ENCODE results near the gene PCDHB6.
"Not testable (repeated sequence)": the region's sequence is repeated elsewhere in the genome, so short reads cannot be mapped to it uniquely, and the experiment has no call there.

The PCDHB6 gene

DNA sequence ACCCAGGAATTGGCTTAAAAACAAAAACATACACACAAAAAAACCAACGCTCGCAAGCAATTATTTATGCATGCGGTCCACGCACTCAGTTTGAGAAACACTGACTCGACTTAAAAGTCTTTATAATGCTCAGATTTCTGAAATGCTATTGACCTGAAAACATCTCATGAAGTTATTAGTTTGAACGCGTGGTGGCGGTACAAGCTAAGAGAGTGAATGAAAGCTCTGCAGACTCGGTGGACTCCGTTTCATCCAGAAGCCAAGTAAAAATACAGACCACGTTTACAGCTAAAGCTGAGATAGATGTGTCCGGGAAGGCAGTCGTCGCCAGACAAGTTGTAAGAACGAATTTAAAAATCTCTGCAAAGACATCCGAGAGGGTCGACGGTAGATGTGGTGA, at the start of gene PCDHB6:
PCDHB6 (plus strand) TSS at position 246 of the 400 bp plus-strand sequence. CDS start 201 bp downstream, outside the sequence.
- no peak for DNase-seq

DNA sequence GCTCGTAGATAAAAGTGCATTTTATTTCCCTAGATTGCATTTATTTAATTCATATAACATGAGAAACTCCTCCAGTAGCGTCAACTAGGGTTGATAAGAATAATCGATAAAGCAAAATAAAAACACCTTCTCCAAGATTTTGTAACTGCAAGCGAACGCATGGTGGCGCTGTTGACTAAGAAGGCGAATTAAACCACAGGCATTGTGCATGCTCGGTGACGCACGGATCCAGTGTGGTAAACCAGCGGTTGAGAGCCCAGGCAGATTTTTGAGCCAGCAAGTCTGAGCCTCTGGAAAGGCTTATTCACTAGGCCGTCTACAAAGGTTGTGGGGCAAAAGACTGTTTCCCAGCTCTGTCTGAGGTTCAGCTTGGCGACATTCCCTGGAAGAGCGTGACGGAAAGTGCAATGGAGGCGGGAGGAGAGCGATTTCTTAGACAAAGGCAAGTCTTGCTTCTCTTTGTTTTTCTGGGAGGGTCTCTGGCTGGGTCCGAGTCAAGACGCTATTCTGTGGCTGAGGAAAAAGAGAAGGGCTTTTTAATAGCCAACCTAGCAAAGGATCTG, 49.5 kb upstream of the PCDHB6 start, which contains the start of gene PCDHB3:
PCDHB3 (plus strand) TSS at position 231 of the 563 bp plus-strand sequence; CDS start at position 408, 177 bp downstream.
- DNase-seq = no peak

DNA sequence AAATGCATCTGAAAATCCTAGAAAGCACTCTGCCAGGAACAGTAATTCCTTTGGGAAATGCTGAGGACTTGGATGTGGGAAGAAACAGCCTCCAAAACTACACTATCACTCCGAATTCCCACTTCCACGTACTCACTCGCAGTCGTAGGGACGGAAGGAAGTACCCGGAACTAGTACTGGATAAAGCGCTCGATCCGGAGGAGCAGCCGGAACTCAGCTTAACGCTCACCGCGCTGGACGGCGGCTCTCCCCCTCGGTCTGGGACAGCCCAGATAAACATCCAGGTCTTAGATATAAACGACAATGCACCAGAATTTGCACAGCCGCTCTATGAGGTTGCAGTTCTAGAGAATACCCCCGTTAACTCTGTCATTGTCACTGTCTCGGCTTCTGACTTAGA, 48.8 kb upstream of the PCDHB6 start:
- no peak for DNase-seq

DNA sequence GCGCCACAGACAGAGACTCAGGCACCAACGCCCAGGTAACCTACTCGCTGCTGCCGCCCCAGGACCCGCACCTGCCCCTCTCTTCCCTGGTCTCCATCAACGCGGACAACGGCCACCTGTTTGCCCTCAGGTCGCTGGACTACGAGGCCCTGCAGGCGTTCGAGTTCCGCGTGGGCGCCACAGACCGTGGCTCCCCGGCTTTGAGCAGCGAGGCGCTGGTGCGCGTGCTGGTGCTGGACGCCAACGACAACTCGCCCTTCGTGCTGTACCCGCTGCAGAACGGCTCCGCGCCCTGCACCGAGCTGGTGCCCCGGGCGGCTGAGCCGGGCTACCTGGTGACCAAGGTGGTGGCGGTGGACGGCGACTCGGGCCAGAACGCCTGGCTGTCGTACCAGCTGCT, 47.8 kb upstream of the PCDHB6 start:
- not testable (repeated sequence) for DNase-seq

DNA sequence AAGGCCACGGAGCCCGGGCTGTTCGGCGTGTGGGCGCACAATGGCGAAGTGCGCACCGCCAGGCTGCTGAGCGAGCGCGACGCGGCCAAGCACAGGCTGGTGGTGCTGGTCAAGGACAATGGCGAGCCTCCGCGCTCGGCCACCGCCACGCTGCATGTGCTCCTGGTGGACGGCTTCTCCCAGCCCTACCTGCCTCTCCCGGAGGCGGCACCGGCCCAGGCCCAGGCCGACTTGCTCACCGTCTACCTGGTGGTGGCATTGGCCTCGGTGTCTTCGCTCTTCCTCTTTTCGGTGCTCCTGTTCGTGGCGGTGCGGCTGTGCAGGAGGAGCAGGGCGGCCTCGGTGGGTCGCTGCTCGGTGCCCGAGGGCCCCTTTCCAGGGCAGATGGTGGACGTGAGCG, 47.4 kb upstream of the PCDHB6 start:
- DNase-seq = not testable (repeated sequence)

DNA sequence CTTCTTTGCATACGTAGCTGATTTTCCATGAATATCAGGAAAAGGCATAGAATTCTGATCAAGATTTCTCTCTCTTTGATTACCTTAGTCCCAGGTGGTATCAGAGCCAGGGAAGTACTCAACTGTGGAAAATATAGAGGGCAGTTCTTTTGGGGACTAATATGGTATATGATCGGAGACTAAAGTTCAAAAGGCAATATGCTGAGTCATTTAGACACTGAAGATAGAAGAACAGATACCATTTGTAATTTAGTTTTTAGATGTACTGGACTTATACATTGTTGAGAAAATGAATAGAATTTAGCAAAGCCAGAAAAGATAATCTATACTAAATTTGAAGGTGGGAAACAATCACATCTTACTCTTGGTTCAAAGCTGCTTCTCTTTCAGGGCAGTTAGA, 44.5 kb upstream of the PCDHB6 start:
- no peak for DNase-seq

DNA sequence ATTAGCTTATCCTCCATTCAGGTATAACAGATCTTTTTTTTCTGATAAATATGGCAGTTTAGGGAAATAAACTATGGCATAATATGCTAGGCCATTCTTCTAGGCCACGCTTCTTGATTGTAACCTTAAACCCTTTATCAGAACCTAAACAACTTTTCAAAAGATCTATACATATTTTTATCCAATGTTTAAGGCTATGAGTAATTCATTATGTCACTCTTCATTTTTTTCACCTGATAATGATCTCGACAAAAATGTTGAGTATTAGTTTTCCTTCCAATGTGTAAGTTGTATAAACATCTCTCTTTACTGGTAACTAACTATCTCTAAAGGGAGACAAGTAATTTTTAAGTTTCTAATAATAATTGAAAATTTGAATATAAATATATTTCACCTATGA, 30.6 kb upstream of the PCDHB6 start:
- DNase-seq = no peak

DNA sequence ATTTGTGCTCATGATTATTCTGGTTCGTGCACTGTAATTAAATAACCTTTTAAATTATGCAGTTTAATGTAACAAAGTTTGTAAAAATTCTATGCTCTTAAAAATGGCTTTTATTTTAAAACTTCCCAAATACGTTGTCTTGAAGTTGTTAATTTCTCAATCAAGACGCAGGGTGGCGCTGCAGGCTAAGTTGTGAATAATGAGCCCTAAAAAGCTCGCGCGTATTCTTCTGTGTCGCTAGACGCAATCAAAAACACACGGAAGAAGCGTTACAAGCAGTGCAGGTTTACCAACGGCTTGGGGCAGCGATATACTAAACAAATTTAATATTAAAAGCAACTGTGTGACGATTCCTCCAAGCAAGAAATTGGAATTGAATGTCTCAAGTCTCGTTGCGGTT, 28.3 kb upstream of the PCDHB6 start, which contains the start of gene PCDHB4:
PCDHB4 (plus strand) TSS at position 256 of the 400 bp plus-strand sequence. CDS start 181 bp downstream, outside the sequence.
- no peak for DNase-seq

DNA sequence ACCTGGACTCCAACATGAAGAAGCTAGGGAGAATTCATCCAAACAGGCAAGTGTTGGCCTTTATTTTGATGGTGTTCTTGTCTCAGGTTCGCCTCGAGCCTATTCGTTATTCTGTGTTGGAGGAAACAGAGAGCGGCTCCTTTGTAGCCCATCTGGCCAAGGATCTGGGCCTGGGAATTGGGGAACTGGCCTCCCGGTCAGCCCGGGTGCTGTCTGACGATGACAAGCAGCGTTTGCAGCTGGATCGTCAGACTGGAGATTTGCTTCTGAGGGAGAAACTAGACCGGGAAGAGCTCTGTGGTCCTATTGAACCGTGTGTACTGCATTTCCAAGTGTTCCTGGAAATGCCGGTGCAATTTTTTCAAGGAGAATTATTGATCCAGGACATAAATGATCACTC, 27.9 kb upstream of the PCDHB6 start:
- no peak for DNase-seq

DNA sequence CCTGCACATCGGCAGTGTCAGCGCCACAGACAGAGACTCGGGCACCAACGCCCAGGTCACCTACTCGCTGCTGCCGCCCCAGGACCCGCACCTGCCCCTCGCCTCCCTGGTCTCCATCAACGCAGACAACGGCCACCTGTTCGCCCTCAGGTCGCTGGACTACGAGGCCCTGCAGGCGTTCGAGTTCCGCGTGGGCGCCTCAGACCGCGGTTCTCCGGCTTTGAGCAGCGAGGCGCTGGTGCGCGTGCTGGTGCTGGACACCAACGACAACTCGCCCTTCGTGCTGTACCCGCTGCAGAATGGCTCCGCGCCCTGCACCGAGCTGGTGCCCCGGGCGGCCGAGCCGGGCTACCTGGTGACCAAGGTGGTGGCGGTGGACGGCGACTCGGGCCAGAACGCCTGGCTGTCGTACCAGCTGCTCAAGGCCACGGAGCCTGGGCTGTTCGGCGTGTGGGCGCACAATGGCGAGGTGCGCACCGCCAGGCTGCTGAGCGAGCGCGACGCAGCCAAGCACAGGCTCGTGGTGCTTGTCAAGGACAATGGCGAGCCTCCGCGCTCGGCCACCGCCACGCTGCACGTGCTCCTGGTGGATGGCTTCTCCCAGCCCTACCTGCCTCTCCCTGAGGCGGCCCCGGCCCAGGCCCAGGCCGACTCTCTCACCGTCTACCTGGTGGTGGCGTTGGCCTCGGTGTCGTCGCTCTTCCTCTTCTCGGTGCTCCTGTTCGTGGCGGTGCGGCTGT, 26.3 kb upstream of the PCDHB6 start:
- DNase-seq = not testable (repeated sequence)

DNA sequence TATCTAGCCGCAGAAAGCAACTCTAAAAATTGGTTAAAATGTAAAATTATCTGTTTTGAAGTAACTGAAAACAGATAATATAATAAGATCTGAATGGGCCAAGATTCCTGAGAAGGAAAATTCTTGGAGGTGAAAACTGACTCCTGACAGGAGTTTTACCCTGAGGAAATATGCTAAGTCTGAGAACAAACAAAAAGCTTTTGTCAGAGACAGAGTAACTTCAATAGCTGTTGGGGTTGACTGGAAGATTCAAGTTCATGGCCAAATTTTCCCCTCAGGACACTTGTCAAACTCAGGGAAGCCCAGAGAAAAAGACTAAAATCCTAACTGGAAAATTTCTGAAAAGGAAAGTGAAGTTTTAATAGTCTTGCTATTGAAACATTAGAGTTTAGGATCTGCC, 22.6 kb upstream of the PCDHB6 start:
- no peak for DNase-seq

DNA sequence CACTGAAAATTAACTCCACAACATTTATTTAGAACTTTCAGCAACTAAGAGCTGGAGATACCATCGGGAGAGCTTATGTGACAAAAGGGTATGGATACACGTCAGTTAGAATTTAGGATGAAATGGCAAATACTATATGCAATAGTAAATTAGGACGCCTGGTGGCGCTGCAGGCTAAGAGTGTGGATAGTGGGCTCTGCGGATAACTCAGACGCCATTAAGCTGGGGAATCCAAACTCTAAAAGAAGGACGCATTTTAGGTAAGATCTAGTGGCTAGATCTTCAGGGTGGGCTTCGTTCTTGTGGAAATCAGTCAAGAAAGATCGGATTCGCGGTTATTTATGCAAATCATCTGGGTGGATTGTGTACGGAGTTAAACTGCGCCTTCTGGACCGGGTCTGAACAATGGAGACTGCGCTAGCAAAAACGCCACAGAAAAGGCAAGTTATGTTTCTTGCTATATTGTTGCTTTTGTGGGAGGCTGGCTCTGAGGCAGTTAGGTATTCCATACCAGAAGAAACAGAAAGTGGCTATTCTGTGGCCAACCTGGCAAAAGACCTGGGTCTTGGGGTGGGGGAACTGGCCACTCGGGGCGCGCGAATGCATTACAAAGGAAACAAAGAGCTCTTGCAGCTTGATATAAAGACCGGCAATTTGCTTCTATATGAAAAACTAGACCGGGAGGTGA, 14.7 kb upstream of the PCDHB6 start, which contains the start of gene PCDHB5:
PCDHB5 (plus strand) TSS at position 177 of the 688 bp plus-strand sequence; CDS start at position 406, 229 bp downstream.
- no peak for DNase-seq

DNA sequence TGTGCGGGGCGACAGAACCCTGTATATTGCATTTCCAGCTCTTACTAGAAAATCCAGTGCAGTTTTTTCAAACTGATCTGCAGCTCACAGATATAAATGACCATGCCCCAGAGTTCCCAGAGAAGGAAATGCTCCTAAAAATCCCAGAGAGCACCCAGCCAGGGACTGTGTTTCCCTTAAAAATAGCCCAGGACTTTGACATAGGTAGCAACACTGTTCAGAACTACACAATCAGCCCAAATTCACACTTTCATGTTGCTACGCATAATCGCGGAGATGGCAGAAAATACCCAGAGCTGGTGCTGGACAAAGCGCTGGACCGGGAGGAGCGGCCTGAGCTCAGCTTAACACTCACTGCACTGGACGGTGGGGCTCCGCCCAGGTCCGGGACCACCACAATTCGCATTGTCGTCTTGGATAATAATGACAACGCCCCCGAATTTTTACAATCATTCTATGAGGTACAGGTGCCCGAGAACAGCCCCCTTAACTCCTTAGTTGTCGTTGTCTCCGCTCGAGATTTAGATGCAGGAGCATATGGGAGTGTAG, 14.1 kb upstream of the PCDHB6 start:
- DNase-seq = no peak

DNA sequence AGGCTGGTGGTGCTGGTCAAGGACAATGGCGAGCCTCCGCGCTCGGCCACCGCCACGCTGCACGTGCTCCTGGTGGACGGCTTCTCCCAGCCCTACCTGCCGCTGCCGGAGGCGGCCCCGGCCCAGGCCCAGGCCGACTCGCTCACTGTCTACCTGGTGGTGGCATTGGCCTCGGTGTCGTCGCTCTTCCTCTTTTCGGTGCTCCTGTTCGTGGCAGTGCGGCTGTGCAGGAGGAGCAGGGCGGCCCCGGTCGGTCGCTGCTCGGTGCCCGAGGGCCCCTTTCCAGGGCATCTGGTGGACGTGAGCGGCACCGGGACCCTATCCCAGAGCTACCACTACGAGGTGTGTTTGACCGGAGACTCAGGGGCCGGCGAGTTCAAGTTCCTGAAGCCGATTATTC, 12.5 kb upstream of the PCDHB6 start:
- not testable (repeated sequence) for DNase-seq

DNA sequence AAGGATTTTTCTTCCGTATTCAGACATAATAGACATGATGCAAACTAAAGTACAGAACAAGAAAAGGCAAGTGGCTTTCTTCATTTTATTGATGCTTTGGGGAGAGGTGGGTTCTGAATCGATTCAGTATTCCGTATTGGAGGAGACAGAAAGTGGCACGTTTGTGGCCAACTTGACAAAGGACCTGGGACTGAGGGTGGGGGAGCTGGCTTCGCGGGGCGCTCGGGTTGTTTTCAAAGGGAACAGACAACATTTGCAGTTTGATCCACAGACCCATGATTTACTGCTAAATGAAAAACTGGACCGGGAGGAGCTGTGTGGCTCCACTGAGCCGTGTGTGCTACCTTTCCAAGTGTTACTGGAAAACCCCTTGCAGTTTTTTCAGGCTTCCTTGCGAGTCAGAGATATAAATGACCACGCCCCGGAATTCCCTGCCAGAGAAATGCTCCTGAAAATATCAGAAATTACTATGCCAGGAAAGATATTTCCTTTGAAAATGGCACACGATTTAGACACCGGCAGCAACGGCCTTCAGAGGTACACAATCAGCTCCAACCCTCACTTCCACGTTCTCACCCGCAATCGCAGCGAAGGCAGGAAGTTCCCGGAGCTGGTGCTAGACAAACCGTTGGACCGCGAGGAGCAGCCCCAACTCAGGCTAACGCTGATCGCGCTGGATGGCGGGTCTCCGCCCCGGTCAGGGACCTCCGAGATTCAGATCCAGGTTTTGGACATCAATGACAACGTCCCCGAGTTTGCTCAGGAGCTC, 551 bp downstream of the PCDHB6 start:
- no peak for DNase-seq

DNA sequence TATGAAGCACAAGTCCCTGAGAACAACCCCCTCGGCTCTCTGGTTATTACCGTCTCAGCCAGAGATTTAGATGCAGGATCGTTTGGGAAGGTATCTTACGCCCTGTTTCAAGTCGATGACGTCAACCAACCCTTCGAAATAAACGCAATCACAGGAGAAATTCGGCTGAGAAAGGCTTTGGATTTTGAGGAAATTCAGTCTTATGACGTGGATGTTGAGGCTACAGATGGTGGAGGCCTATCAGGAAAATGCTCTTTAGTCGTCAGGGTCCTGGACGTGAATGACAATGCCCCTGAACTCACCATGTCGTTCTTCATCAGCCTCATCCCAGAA, 1.1 kb downstream of the PCDHB6 start:
- DNase-seq = no peak

DNA sequence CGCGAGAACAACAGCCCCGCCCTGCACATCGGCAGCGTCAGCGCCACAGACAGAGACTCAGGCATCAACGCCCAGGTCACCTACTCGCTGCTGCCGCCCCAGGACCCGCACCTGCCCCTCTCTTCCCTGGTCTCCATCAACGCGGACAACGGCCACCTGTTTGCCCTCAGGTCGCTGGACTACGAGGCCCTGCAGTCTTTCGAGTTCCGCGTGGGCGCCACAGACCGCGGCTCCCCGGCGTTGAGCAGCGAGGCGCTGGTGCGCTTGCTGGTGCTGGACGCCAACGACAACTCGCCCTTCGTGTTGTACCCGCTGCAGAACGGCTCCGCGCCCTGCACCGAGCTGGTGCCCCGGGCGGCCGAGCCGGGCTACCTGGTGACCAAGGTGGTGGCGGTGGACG, 1.8 kb downstream of the PCDHB6 start:
- DNase-seq = not testable (repeated sequence)

DNA sequence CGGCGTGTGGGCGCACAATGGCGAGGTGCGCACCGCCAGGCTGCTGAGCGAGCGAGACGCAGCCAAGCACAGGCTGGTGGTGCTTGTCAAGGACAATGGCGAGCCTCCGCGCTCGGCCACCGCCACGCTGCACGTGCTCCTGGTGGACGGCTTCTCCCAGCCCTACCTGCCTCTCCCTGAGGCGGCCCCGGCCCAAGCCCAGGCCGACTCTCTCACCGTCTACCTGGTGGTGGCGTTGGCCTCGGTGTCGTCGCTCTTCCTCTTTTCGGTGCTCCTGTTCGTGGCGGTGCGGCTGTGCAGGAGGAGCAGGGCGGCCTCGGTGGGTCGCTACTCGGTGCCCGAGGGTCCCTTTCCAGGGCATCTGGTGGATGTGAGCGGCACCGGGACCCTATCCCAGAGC, 2.2 kb downstream of the PCDHB6 start:
- not testable (repeated sequence) for DNase-seq

DNA sequence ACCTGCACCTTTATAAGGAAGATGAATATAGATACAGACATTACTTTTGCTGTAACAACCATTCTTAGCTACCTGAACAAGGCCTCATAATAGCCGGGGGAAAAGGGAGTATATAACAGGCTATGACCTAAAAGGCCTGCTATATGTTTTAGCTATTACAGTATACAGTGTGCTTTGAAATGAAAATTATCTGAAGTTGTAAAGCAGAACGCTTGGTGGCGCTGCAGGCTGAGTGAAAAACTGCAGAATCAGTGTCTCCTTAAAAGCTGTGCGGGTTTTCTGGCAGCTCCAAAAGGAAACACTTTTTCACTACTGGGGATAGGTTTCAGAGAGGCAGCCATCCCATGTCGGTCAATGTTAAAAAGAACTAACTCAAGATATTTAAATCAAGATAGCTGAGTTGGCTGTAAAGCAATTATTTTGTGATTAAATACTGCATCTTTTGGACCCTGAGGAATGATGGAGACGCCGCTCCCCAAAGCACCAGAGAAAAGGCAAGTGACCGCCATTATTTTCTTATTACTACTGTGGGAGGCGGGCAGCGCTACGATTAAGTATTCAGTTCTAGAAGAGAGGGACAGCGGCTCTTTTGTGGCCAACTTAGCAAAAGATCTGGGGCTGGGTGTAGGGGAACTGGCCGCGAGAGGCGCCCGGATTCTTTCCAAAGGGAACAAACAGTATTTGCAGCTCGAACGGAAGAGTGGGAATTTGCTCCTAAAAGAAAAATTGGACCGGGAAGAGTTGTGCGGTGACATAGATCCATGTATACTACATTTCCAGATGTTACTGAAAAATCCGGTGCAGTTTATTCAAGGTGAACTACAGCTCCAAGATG, 5.9 kb downstream of the PCDHB6 start:
- no peak for DNase-seq

DNA sequence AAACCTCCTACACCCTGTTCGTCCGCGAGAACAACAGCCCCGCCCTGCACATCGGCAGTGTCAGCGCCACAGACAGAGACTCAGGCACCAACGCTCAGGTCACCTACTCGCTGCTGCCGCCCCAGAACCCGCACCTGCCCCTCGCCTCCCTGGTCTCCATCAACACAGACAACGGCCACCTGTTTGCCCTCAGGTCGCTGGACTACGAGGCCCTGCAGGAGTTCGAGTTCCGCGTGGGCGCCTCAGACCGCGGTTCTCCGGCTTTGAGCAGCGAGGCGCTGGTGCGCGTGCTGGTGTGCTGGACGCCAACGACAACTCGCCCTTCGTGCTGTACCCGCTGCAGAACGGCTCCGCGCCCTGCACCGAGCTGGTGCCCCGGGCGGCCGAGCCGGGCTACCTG, 7.5 kb downstream of the PCDHB6 start:
- not testable (repeated sequence) for DNase-seq

DNA sequence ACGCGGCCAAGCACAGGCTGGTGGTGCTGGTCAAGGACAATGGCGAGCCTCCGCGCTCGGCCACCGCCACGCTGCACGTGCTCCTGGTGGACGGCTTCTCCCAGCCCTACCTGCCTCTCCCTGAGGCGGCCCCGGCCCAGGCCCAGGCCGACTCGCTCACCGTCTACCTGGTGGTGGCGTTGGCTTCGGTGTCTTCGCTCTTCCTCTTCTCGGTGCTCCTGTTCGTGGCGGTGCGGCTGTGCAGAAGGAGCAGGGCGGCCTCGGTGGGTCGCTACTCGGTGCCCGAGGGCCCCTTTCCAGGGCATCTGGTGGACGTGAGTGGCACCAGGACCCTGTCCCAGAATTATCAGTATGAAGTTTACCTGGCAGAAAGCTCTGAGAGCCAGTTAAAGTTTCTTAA, 8.0 kb downstream of the PCDHB6 start:
- DNase-seq = not testable (repeated sequence)

Data from NCI-H524 treated with DMSO at 0.1 percent for 48 hours (cell line).